ENCODE data around the gene POU2F3. TPM values are rescaled to one million over a fixed set of nuclear protein-coding genes. Genes with fewer than 3 reads are reported as not detected.

The POU2F3 gene
- total and polyA plus RNA-seq, 2 of the 13 experiments (the other 11 are each of a cell fraction or from before 2014, with no cell fraction given), result not detected

- no peak for TF ChIP-seq TGIF2 (CRISPR knock-in tag; IDR thresholded peaks at IDR 0.05)
Measured at GRCh38 chr11:120209746-120210625, 30.0 kb upstream of the POU2F3 start (continued).

GRCh38 chr11:120210626-120211521 lies 29.1 kb upstream of the POU2F3 start, which contains the start of gene OAF:
Gene OAF (plus strand): TSS chr11:120211032. CDS start chr11:120211280, 248 bp downstream.
- H3K27me3 ChIP-seq (ENCODE audit: control insufficient read depth in 1 of 2, insufficient read depth in 2 of 2, low read length in 2 of 2), result no peaks in the 10 kb centered on the region
- peak within 1 kb of the TSS; percentile 66 for H3K27ac ChIP-seq (ENCODE audit: extremely low read length, insufficient read depth, low read length)
- H3K36me3 ChIP-seq (replicated peaks in 1 of 2; ENCODE audit: control insufficient read depth in 1 of 2, insufficient read depth in 2 of 2, low read length in 2 of 2), result peaks cover 3 to 18% of the 10 kb centered on the region in 2 experiments; a peak in 4 of 5 replicates
- WGBS (ENCODE audit: low lambda C conversion rate), result 1% methylated on average over 16 of the region's 108 CpGs
- DNase-seq (ENCODE audit: low spot score), result peak; percentile 86
- intact Hi-C loops (cut with micrococcal nuclease; ENCODE audit: unreplicated experiment), result loop anchor here (2.0 kb wide), 1 partner anchor 28 kb away; no protein-coding TSS in a partner anchor
- peak within 1 kb of the TSS; percentile 85 for H3K9ac ChIP-seq (ENCODE audit: insufficient read depth, low read depth, low read length)
- peaks cover 6% of the 10 kb centered on the region for H4K20me1 ChIP-seq (ENCODE audit: insufficient read depth, low read length)
- BruUV-seq (replicated peaks), result no TSS peak
- peaks cover 40% of the 10 kb centered on the region for H3K79me2 ChIP-seq (ENCODE audit: insufficient read depth, low read length)
- ATAC-seq, result peak; percentile 74
- H3K4me1 ChIP-seq (ENCODE audit: insufficient read depth, low read length), result peaks cover 81% of the 10 kb centered on the region
- no peak for FAIRE-seq
- CTCF ChIA-PET (ENCODE audit: low intra/inter-chr PET ratio, low total read pairs), result no interaction called here
- POLR2A ChIA-PET, result interaction anchor here (0.7 to 5.4 kb wide), 5 partner anchors 13 to 598 kb away, joined by 3 to 92 read pairs (median 4); no protein-coding TSS in a partner anchor
- H2AFZ ChIP-seq (ENCODE audit: low read length), result no peak within 1 kb of the TSS
- H3K4me3 ChIP-seq (replicated peaks in 1 of 3; ENCODE audit: insufficient read depth in 1 of 3, low read depth in 2 of 3, low read length in 3 of 3), result peak within 1 kb of the TSS; percentile 74 to 87 (median 86)
- H3K4me2 ChIP-seq (ENCODE audit: low read depth, low read length), result peak within 1 kb of the TSS; percentile 97
- in situ Hi-C loops (cut with HindIII; ENCODE audit: extremely low pct_ligation_motif_present, low pct_unique_long_range_greater_than_20kb), result no loop called here
- H3K9me3 ChIP-seq (ENCODE audit: low read length), result no peaks in the 10 kb centered on the region
- TF ChIP-seq ZNF749 (CRISPR knock-in tag; IDR thresholded peaks at IDR 0.05; ENCODE audit: borderline replicate concordance) (no peak; the same call in 1 of the 2 replicates), ADNP (CRISPR knock-in tag; IDR thresholded peaks at IDR 0.05) (no peak), ZFX (CRISPR knock-in tag; IDR thresholded peaks at IDR 0.05; ENCODE audit: low read depth) (peak; percentile 53), SOX5 (CRISPR knock-in tag; IDR thresholded peaks at IDR 0.05; ENCODE audit: borderline replicate concordance) (no peak), MTF1 (CRISPR knock-in tag; IDR thresholded peaks at IDR 0.05) (no peak), ZMAT5 (CRISPR knock-in tag; IDR thresholded peaks at IDR 0.05; ENCODE audit: borderline replicate concordance, low read depth) (no peak), PCBP1 (IDR thresholded peaks at IDR 0.05; ENCODE audit: borderline replicate concordance, low read depth, low read length) (no peak), ZMAT3 (CRISPR knock-in tag; conservative IDR thresholded peaks at IDR 0.05) (0 out of 2 replicates have a peak, but pooled peaks have one; percentile 30), MXD3 (CRISPR knock-in tag; IDR thresholded peaks at IDR 0.05) (no peak), MLX (CRISPR knock-in tag; IDR thresholded peaks at IDR 0.05) (0 out of 2 replicates have a peak, but pooled peaks have one; percentile 14), JDP2 (CRISPR knock-in tag; IDR thresholded peaks at IDR 0.05; ENCODE audit: borderline replicate concordance) (no peak), ZBTB14 (CRISPR knock-in tag; IDR thresholded peaks at IDR 0.05) (no peak), SP2 (CRISPR knock-in tag; IDR thresholded peaks at IDR 0.05) (no peak), ZNF24 (IDR thresholded peaks at IDR 0.05) (no peak), RBFOX2 (IDR thresholded peaks at IDR 0.05; ENCODE audit: low read depth, low read length) (peak; percentile 66), MXI1 (IDR thresholded peaks at IDR 0.05; ENCODE audit: borderline replicate concordance, low read depth, low read length) (no peak; the same call in 2 of the 3 replicates), ZNF777 (CRISPR knock-in tag; IDR thresholded peaks at IDR 0.05) (peak; percentile 77), ZBTB1 (CRISPR knock-in tag; IDR thresholded peaks at IDR 0.05; ENCODE audit: borderline replicate concordance) (no peak)
